T47D (cell line): ENCODE measurements around the gene VKORC1.

Experiments
- DNase-seq, 2 experiments: peaks; one replicate each; pipeline versions ENCODE4 v3.0.0 to v3.0.0-alpha.2; 2011 to 2012; ENCODE audit warnings: low read depth in 1 of 2, low spot score in 1 of 2
- JUND ChIP-seq: IDR thresholded peaks from 2 replicates; pipeline ENCODE4 v1.6.1; 2012; ENCODE audit warnings: low read depth
- in situ Hi-C: cut with HindIII; loops from 2 replicates; pipeline ENCODE4 v1.10.0; 2016; ENCODE audit warnings: low sequenced_read_pairs, low pct_unique_long_range_greater_than_20kb

Gene VKORC1

DNA sequence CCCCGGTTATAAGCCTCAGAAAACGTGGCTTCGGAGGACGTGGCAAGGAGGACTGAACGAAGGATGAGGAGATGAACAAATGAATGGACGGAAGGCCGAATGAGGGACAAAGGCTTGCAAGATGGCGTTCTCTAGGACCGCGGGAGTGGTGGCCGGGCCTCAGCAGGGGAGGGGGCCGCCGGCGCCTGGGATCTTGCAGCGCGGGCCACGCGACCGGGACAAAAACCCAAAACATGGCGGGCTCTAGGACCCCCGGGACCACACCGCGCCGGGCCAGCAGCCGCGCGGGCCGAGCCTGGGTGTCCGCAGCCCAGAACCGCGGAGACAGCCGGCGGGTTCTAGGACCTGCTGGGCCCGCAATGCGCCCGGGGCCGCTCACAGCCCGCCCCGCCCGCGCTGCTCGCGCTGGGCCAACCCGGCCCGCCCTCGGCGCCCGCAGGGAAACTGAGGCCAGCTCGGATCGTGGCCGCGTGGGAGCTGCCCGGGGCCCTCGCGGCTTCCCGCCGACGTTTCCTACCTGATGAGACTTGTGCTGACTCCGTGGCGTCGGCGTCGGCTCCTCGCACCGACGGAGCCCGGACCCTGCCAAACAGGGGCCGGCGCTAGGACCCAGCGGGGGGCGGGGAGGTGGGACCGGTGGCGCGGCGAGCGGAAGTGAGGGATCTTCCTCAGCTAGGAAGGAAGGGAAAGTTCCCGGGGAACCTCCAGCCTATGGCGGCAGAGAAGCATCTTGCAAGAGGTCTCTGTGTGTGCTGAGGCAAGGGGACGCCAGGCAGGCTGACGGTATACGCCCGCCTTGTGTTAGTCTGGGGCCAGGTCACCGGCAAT is 21.2 kb downstream of the VKORC1 start:
- DNase-seq = peak; percentile 86 to 92
- TF ChIP-seq JUND = no peak
- in situ Hi-C loops = no loop called here

DNA sequence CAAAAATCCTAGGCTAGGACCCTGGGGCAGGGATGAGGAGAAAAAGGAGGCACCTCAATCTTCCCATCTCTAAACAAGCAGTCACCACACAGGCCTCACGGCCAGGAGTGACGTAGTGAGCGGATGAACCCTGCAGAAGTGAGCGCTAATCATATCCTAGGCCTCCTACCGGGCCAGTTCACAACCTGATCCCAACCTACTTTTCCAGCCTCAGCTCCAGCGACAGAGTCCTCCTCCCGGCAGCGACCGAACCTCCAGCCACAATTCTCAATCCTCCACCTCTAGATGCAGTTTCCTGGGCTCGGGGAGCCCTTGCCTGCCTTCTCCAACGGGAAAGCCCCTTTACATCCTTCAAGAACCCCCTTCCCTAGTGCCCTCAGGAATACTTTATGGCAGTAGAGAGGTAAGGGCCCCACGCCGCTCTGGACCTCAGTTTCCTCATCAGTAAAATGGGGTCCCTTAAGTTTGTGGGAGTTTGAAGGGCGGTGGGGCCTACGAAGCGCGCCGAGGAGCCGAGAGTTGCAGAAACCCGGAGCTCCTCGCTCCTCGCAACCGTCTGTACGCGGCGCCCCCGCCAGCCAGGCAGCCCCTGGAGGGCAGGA is 22.0 kb downstream of the VKORC1 start:
- in situ Hi-C loops = no loop called here
- no peak for TF ChIP-seq JUND
- peak; percentile 70 to 81 for DNase-seq

GRCh38 chr16:31071861-31072260 is 22.7 kb downstream of the VKORC1 start:
- in situ Hi-C loops = no loop called here
- no peak for TF ChIP-seq JUND
- no peak for DNase-seq

DNA sequence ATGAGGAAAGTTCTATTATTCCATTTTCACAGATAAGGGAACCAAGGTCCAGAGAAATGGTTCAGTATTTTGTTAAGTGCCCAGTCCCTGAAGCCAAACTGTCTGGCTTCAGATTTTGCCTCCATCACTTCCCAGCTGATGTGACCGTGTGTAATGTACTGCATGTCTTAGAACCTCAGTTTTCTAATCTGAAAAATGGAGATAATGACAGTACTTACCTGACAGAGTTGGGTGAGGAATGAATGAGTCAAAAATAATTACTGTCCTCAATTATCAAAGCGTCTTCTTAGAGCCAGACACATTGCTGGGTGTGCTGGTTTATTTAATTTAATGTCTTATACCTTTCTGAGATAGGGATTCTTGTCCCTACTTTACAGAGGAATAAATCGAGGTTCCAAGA is 27.3 kb downstream of the VKORC1 start:
- DNase-seq = no peak
- in situ Hi-C loops = no loop called here
- TF ChIP-seq JUND = no peak

GRCh38 chr16:31064882-31065461 is 29.6 kb downstream of the VKORC1 start:
- in situ Hi-C loops = no loop called here
- no peak for TF ChIP-seq JUND
- no peak for DNase-seq

DNA sequence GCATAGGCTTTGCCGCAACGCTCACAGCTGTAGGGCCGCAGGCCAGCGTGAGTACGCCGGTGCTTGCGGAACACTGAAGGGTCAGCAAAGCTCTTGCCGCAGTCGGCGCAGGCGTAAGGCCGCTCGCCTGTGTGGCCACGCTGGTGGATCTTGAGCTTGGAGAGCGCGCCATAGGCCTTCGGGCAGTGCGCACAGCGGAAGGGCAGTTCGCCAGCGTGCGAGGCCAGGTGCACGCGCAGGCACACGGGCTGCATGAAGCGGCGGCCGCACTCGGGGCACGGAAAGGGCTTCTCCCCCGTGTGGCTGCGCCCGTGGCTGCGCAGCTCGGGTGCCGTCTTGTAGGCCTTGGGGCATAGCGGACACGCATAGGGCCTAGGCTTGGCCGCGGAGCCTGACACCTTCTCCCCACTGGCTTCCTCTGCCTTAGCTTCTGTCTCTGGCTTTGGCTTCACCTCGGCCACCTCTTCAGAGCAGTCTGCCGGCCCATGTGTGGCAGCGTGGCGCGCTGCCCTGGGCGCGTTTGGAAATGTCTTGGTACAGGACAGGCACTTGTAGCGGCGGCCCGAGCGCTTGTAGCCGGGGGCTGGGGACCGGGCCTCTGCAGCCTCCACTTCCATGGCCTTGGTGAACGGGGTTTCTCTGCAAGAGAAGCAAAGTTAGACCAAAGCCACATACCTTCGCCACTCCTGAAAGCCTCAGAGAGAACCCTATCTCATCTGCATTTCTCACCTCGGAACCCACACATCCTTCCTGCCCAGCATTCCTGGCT is 30.6 kb downstream of the VKORC1 start:
- no peak for DNase-seq
- TF ChIP-seq JUND = no peak
- in situ Hi-C loops = no loop called here

DNA sequence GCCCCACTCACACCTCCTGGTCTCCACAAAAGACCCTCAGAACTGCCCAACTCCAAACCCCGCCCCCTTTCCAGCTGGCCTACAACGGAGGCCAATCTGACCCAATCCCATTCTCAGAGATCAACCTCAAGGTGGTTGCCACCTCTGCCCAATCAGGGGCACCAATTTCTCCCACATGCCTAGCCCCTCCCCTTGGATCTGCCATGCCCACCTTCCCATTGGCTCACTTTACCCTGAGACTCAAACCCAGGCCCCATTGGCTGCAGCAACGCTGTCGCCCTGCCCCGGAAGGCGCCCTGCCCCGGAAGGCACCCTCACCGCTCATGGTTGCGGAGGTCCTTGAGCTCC is 31.1 kb downstream of the VKORC1 start:
- no peak for DNase-seq
- no peak for TF ChIP-seq JUND
- in situ Hi-C loops = no loop called here

DNA sequence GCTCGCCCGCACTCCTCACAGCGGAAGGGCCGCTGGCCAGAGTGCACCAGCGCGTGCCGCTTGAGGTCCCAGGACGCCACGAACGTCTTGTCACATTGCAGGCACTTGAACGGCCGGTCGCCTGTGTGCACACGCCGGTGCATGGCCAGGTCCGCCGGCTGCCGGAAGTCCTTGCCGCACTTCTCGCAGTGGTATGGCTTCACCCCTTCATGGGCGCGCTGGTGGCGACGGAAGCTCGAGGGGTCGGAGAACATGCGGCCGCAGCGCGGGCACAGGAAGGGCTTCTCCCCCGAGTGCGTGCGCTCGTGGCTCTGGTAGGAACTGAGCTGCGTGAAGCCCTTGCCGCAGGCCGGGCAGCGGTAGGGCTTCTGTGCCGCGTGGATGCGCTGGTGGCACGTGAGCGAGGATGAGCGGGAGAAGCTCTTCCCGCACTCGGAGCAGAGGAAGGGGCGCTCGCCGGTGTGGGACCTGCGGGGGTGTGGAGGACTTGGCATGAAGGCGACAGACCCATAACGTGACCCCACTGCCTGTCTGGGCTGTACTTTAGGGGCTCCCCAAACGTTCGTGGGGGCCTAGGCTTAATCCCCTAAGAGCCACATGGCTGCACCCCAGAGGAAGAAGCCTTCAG is 32.7 kb downstream of the VKORC1 start:
- in situ Hi-C loops = no loop called here
- DNase-seq = no peak
- no peak for TF ChIP-seq JUND

GRCh38 chr16:31061126-31061812 is 33.3 kb downstream of the VKORC1 start:
- in situ Hi-C loops = no loop called here
- DNase-seq = no peak

DNA sequence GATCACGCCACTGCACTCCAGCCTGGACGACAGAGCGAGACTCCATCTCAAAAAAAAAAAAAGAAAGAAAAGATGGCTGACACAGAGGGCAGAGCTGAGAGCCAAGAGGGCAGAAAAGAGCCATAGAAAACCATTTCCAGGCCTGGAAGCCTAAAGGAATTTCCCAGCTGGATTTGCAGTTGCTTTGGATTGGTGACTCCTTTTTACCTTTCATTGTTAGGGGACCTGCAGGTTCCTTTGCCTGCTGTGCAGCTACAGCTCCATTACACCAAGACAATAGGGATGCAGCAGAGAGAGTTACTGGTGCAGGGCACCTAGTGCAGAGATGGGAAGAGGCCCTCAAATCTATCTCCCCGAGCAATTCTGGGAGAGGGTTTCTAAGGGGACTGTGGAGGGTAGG is 39.0 kb downstream of the VKORC1 start:
- no peak for TF ChIP-seq JUND
- in situ Hi-C loops = no loop called here
- no peak for DNase-seq

More at GRCh38 chr16:31061126-31061812, 33.3 kb downstream of the VKORC1 start:
- no peak for TF ChIP-seq JUND

DNA sequence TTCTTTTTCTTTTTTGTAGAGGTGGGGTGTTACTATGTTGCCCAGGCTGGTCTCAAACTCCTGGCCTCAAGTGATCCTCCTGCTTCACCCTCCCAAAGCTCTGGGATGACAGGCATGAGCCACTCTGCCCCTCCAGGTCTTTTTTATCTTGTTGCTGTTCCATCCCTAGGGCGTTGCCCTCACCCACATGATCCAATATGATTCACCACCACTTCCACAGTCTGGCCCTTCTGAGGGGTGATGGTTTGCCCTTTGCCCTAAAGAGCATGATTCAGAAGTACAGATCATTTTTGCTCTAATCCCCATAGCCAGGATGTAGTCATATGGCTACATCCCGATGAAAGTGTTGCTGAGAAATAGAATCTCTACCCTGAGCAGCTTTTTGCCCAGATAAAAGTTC is 42.5 kb downstream of the VKORC1 start:
- TF ChIP-seq JUND = no peak
- no peak for DNase-seq
- in situ Hi-C loops = no loop called here
